GM19193 (cell line): Measurements from ENCODE around the gene ZPBP2.

Experiments used
- POLR2A ChIP-seq: IDR thresholded peaks from 4 replicates; pipeline ENCODE4 v1.6.1; 2011; ENCODE audit not compliant: insufficient read depth, insufficient read length; ENCODE audit errors: extremely low read depth

The ZPBP2 gene

GRCh38 chr17:39921323-39921722 is 53.3 kb downstream of the ZPBP2 start:
- TF ChIP-seq POLR2A: peak; percentile 12

DNA sequence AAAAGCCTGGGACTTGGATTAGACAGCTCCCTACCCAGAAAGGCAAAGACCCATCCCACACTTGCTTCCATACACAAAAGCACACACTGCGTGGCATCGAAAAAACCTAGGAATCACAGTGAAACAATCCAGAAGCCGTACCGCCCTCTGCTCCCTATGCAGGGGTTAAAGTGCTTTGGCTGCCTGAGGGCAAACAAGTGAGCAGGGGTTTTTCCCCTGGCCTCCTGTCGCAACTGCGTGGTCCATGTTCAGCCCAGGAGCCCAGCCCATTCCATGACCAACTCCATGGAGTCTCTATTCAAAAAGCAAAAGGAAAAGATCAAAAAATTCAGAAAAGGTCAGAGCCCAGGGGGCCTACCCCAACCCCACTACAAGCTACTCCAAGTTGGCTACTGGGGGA is 54.0 kb downstream of the ZPBP2 start:
- TF ChIP-seq POLR2A: no peak

DNA sequence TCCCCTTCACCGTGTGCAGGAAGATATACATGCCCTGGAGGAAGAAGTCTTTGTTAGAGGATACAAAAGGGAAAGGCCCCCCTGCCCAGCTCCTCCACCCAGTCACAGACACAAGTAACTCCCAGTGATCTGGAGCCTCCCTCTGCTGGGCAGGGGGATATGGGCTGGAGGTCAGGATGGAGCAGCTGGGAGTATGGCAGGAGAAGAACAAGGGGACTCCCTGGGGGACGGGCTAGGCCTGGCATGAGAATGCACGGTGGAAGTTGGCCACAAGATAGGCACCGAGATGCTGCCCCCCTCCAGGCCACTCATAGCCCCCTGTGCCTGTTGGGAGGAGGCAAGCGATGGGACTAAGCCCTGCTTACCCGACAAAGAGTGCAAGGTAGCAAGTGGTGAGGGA is 55.2 kb downstream of the ZPBP2 start:
- TF ChIP-seq POLR2A: no peak

GRCh38 chr17:39923836-39924690 is 56.1 kb downstream of the ZPBP2 start:
- TF ChIP-seq POLR2A: no peak

DNA sequence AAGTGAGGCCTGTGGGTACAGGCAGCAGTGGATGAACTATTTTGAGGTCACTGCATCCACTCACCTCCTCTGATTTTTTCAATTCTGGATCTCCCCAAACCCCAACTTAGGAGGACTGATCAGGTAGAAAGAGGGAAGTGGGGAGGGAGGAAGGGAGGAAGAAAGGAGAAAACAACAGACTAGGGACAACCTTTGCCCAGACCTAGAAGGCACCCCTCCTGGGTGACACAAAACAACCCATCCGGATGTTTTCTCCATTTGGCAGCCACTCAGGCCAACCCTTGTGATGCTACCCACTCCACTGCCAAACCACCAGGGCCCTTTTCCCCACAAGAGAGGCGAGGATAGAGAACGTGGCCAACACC is 56.7 kb downstream of the ZPBP2 start:
- no peak for TF ChIP-seq POLR2A

- no peak for TF ChIP-seq POLR2A
Observed at GRCh38 chr17:39925282-39926134, 57.5 kb downstream of the ZPBP2 start.

GRCh38 chr17:39926135-39926587 is 58.2 kb downstream of the ZPBP2 start:
- TF ChIP-seq POLR2A: no peak

DNA sequence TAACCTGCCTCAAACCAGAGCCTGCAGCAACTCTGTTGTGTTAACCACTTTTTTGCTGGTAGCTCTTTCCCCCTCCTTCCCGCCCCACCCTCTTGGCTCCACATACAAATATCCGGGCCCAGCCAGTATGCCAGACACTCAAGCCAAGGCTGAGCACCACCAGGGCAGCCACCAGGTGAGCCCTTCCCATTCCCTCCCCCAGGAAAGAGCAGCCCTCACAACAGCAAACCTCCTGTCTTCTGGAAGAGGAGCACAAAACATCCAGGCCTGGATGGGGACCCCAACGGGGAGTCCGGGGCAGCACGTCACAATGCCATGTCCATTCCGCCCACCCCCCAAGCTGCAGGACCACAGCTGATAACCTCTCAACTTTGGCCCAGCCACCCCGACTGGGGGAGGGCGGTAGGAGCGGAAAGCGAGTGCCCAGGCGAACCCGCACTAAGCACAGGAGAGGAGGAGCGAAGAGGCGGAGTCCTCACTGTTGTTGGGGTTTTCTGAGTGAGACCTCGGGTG is 58.6 kb downstream of the ZPBP2 start:
- TF ChIP-seq POLR2A: peak; percentile 59
